SK-N-SH treated with all-trans-retinoic acid at 6 μM for 48 hours (cell line): Measurements from ENCODE around the gene METTL1.

ENCODE experiments used
- ATAC-seq: fragments of 200-7000 bp; cut with Tn5 transposase; 3 replicates; pipeline ENCODE4 v1.9.1; 2020; ENCODE audit warnings: mild to moderate bottlenecking, moderate library complexity
- BACH2 ChIP-seq: fragments of 250-450 bp; sonication (Bioruptor Pico); IDR thresholded peaks from 2 replicates; pipeline ENCODE4 v1.9.0; 2021; ENCODE audit warnings: mild to moderate bottlenecking, borderline replicate concordance
- CREB5 ChIP-seq: fragments of 250-450 bp; sonication (Bioruptor Pico); IDR thresholded peaks from 2 replicates; pipeline ENCODE4 v1.5.1; 2020; ENCODE audit warnings: low read depth, mild to moderate bottlenecking, moderate library complexity
- CSDC2 ChIP-seq: fragments of 250-450 bp; sonication (Bioruptor Pico); IDR thresholded peaks from 2 replicates; pipeline ENCODE4 v1.5.0; 2020; ENCODE audit warnings: mild to moderate bottlenecking, moderate library complexity
- CSRNP3 ChIP-seq: fragments of 250-450 bp; sonication (Bioruptor Pico); IDR thresholded peaks from 2 replicates; pipeline ENCODE4 v1.5.1; 2021; ENCODE audit warnings: mild to moderate bottlenecking, moderate library complexity
- ESRRG ChIP-seq: fragments of 250-450 bp; sonication (Bioruptor Pico); IDR thresholded peaks from 2 replicates; pipeline ENCODE4 v1.6.1; 2021; ENCODE audit warnings: mild to moderate bottlenecking
- GLIS3 ChIP-seq: fragments of 250-450 bp; sonication (Bioruptor Pico); IDR thresholded peaks from 2 replicates; pipeline ENCODE4 v1.5.0; 2020; ENCODE audit warnings: mild to moderate bottlenecking, moderate library complexity
- ISL1 ChIP-seq: fragments of 250-450 bp; sonication (Bioruptor Pico); IDR thresholded peaks from 2 replicates; pipeline ENCODE4 v2.1.2; 2022; ENCODE audit warnings: mild to moderate bottlenecking, moderate library complexity
- OSR1 ChIP-seq: fragments of 250-450 bp; sonication (Bioruptor Pico); IDR thresholded peaks from 2 replicates; pipeline ENCODE4 v1.8.0; 2022; ENCODE audit warnings: moderate library complexity, mild to moderate bottlenecking, inconsistent platforms
- PATZ1 ChIP-seq: fragments of 250-450 bp; sonication (Bioruptor Pico); IDR thresholded peaks from 2 replicates; pipeline ENCODE4 v1.8.0; 2020; ENCODE audit warnings: mild to moderate bottlenecking, moderate library complexity, borderline replicate concordance
- POU6F1 ChIP-seq: fragments of 250-450 bp; sonication (Bioruptor Pico); IDR thresholded peaks from 2 replicates; pipeline ENCODE4 v1.8.0; 2021; ENCODE audit warnings: low read depth, mild to moderate bottlenecking, moderate library complexity, borderline replicate concordance
- PPARA ChIP-seq: fragments of 250-450 bp; sonication (Bioruptor Pico); IDR thresholded peaks from 2 replicates; pipeline ENCODE4 v1.5.0; 2020; ENCODE audit warnings: mild to moderate bottlenecking, borderline replicate concordance
- RARB ChIP-seq: fragments of 250-450 bp; sonication (Bioruptor Pico); IDR thresholded peaks from 2 replicates; pipeline ENCODE4 v1.8.0; 2021; ENCODE audit warnings: mild to moderate bottlenecking, moderate library complexity
- SNAI2 ChIP-seq: fragments of 250-450 bp; sonication (Bioruptor Pico); IDR thresholded peaks from 2 replicates; pipeline ENCODE4 v1.5.0; 2020; ENCODE audit warnings: mild to moderate bottlenecking, moderate library complexity
- TOX ChIP-seq: fragments of 250-450 bp; sonication (Bioruptor Pico); IDR thresholded peaks from 2 replicates; pipeline ENCODE4 v1.8.0; 2021; ENCODE audit warnings: mild to moderate bottlenecking, moderate library complexity, borderline replicate concordance
- TSHZ2 ChIP-seq: fragments of 250-450 bp; sonication (Bioruptor Pico); IDR thresholded peaks from 2 replicates; pipeline ENCODE4 v1.5.0; 2020; ENCODE audit warnings: mild to moderate bottlenecking, moderate library complexity
- ZC3H10 ChIP-seq: fragments of 250-450 bp; sonication (Bioruptor Pico); IDR thresholded peaks from 2 replicates; pipeline ENCODE4 v1.5.1; 2021; ENCODE audit warnings: mild to moderate bottlenecking, moderate library complexity
- ZFP3 ChIP-seq: fragments of 250-450 bp; sonication (Bioruptor Pico); IDR thresholded peaks from 2 replicates; pipeline ENCODE4 v1.5.0; 2020; ENCODE audit warnings: mild to moderate bottlenecking, moderate library complexity
- ZFP30 ChIP-seq: fragments of 450-650 bp; formaldehyde crosslinking; IDR thresholded peaks from 2 replicates; pipeline ENCODE4 v1.5.0; 2022; ENCODE audit warnings: mild to moderate bottlenecking, moderate library complexity
- ZNF565 ChIP-seq: fragments of 450-650 bp; formaldehyde crosslinking; conservative IDR thresholded peaks from 2 replicates; pipeline ENCODE4 v1.5.0; 2020; ENCODE audit warnings: low read depth, mild to moderate bottlenecking, moderate library complexity
- ZNF70 ChIP-seq: fragments of 450-650 bp; formaldehyde crosslinking; IDR thresholded peaks from 2 replicates; pipeline ENCODE4 v1.5.0; 2020; ENCODE audit warnings: mild to moderate bottlenecking, moderate library complexity
- ZNF8 ChIP-seq: fragments of 450-650 bp; formaldehyde crosslinking; IDR thresholded peaks from 2 replicates; pipeline ENCODE4 v1.5.0; 2020; ENCODE audit warnings: mild to moderate bottlenecking, moderate library complexity

METTL1 gene

GRCh38 chr12:57744777-57745484, 27.0 kb downstream of the METTL1 start, which contains the start of gene TSPAN31:
Gene TSPAN31 (plus strand): TSS chr12:57745039. CDS start chr12:57745155, 116 bp downstream.
- ATAC-seq = peak; percentile 94
- peak; percentile 20 for TF ChIP-seq PATZ1 (CRISPR knock-in tag)
- no peak for TF ChIP-seq ZFP3 (CRISPR knock-in tag)
- TF ChIP-seq TOX (CRISPR knock-in tag) = no peak
- no peak for TF ChIP-seq CSDC2 (CRISPR knock-in tag)
- TF ChIP-seq ZNF565 = 0 out of 2 replicates have a peak, but pooled peaks have one; percentile 27
- no peak for TF ChIP-seq CREB5 (CRISPR knock-in tag)
- no peak for TF ChIP-seq PPARA (CRISPR knock-in tag)
- no peak for TF ChIP-seq TSHZ2 (CRISPR knock-in tag)

- peak; percentile 48 for ATAC-seq
- no peak for TF ChIP-seq ZC3H10
- no peak for TF ChIP-seq GLIS3 (CRISPR knock-in tag)
- TF ChIP-seq ZFP30 (CRISPR knock-in tag) = no peak
- TF ChIP-seq ZFP3 (CRISPR knock-in tag) = no peak
- TF ChIP-seq RARB (CRISPR knock-in tag) = no peak
- TF ChIP-seq ZNF565 = peak; percentile 51; the same call in 1 of the 2 replicates
- peak; percentile 62; the same call in 1 of the 2 replicates for TF ChIP-seq CREB5 (CRISPR knock-in tag)
- TF ChIP-seq ISL1 (CRISPR knock-in tag) = no peak
- TF ChIP-seq BACH2 (CRISPR knock-in tag) = no peak
- no peak for TF ChIP-seq OSR1 (CRISPR knock-in tag)
- TF ChIP-seq PATZ1 (CRISPR knock-in tag) = peak; percentile 50; the same call in 1 of the 2 replicates
- TF ChIP-seq SNAI2 (CRISPR knock-in tag) = 0 out of 2 replicates have a peak, but pooled peaks have one; percentile 8
- no peak for TF ChIP-seq TSHZ2 (CRISPR knock-in tag)
- TF ChIP-seq TOX (CRISPR knock-in tag) = 0 out of 2 replicates have a peak, but pooled peaks have one; percentile 12
- no peak for TF ChIP-seq PPARA (CRISPR knock-in tag)
- 0 out of 2 replicates have a peak, but pooled peaks have one; percentile 25 for TF ChIP-seq CSRNP3
- TF ChIP-seq ZNF8 (CRISPR knock-in tag) = no peak
- no peak for TF ChIP-seq POU6F1 (CRISPR knock-in tag)
- no peak; the same call in 1 of the 2 replicates for TF ChIP-seq ZNF70 (CRISPR knock-in tag)
- 0 out of 2 replicates have a peak, but pooled peaks have one; percentile 45 for TF ChIP-seq ESRRG
These were observed 27.6 kb downstream of the METTL1 start for GRCh38 chr12:57744194-57744776.
